ENCODE measurements around the gene TP53I3. TPM values are rescaled to one million over a fixed set of nuclear protein-coding genes. Genes with fewer than 3 reads are reported as not detected.

Gene TP53I3
- total RNA-seq, 1 experiment from 2014 or later, result 20.1 TPM

- TF ChIP-seq RAD21 (IDR thresholded peaks at IDR 0.05; ENCODE audit: low read depth) (no peak), ELF1 (IDR thresholded peaks at IDR 0.05; ENCODE audit: borderline replicate concordance, low read depth) (no peak), CBX3 (IDR thresholded peaks at IDR 0.05; ENCODE audit: low read depth) (no peak), SP1 (IDR thresholded peaks at IDR 0.05; ENCODE audit: low read depth) (peak; percentile 48; the same call in 1 of the 2 replicates), SRF (IDR thresholded peaks at IDR 0.05; ENCODE audit: low read depth) (no peak), TCF7L2 (IDR thresholded peaks at IDR 0.05; ENCODE audit: borderline replicate concordance, extremely low read depth, insufficient read depth, insufficient read length) (peak; percentile 29), POLR2A (IDR thresholded peaks at IDR 0.05; ENCODE audit: borderline replicate concordance, extremely low read depth, insufficient read depth, insufficient read length) (peak; percentile 59), POLR2AphosphoS5 (IDR thresholded peaks at IDR 0.05; ENCODE audit: low read depth, low read length) (peak; percentile 81), EZH2phosphoT487 (IDR thresholded peaks at IDR 0.05; ENCODE audit: borderline replicate concordance) (no peak), ZFX (IDR thresholded peaks at IDR 0.05) (peak; percentile 99), YY1 (IDR thresholded peaks at IDR 0.05; ENCODE audit: extremely low read depth, insufficient replicate concordance, low read depth, low read length) (peak; percentile 6), EGR1 (IDR thresholded peaks at IDR 0.05; ENCODE audit: low read depth) (no peak), MAX (IDR thresholded peaks at IDR 0.05) (peak; percentile 80)
Observed at GRCh38 chr2:24123195-24123921, 38.7 kb upstream of the TP53I3 start, which contains the start of the genes FAM228B and PFN4 (continued).

- peak overlapping the region; percentile 76 for H3K27ac ChIP-seq (ENCODE audit: low read depth, low read length)
- CTCF ChIA-PET, result no interaction called here
- no peak for ATAC-seq
- TF ChIP-seq JUND (IDR thresholded peaks at IDR 0.05) (no peak), EGR1 (IDR thresholded peaks at IDR 0.05; ENCODE audit: low read depth) (no peak), FOSL1 (IDR thresholded peaks at IDR 0.05; ENCODE audit: low read depth) (no peak), YY1 (IDR thresholded peaks at IDR 0.05; ENCODE audit: extremely low read depth, insufficient replicate concordance, low read depth, low read length) (no peak), ELF1 (IDR thresholded peaks at IDR 0.05; ENCODE audit: borderline replicate concordance, low read depth) (no peak), REST (IDR thresholded peaks at IDR 0.05; ENCODE audit: low read depth) (no peak), POLR2AphosphoS5 (IDR thresholded peaks at IDR 0.05; ENCODE audit: low read depth, low read length) (no peak), EZH2 (IDR thresholded peaks at IDR 0.05) (no peak), POLR2A (IDR thresholded peaks at IDR 0.05; ENCODE audit: borderline replicate concordance, extremely low read depth, insufficient read depth, insufficient read length) (no peak), CBX3 (IDR thresholded peaks at IDR 0.05; ENCODE audit: low read depth) (no peak), SP1 (IDR thresholded peaks at IDR 0.05; ENCODE audit: low read depth) (no peak)
Observed at GRCh38 chr2:24122366-24123194, 37.9 kb upstream of the TP53I3 start.

More at GRCh38 chr2:24122366-24123194, 37.9 kb upstream of the TP53I3 start:
- H3K9ac ChIP-seq (ENCODE audit: low read length), result peak overlapping the region; percentile 71
- intact Hi-C loops (cut with micrococcal nuclease), result loop anchor here (2.0 kb wide), 2 partner anchors 38 to 74 kb away; partner anchors contain the start of genes FKBP1B and TP53I3
- H3K4me2 ChIP-seq (ENCODE audit: low read length), result peak overlapping the region; percentile 90
- H3K36me3 ChIP-seq (ENCODE audit: control insufficient read depth in 1 of 2, insufficient read depth in 2 of 2, low read length in 2 of 2), result no peaks in the 10 kb centered on the region
- peak overlapping the region; percentile 71 for H2AFZ ChIP-seq (ENCODE audit: low read depth, low read length, poor library complexity, severe bottlenecking)
- DNase-seq (ENCODE audit: low read depth, low spot score), result no peak
- RAD21 ChIA-PET (ENCODE audit: low non-redundant PET in 1 of 2, low total read pairs in 2 of 2, uncharacterized antibody in 2 of 2, unreplicated experiment in 2 of 2), result no interaction called here
- peak overlapping the region; percentile 75 to 76 for H3K4me3 ChIP-seq (replicated peaks in 1 of 2; ENCODE audit: low read depth in 1 of 2, low read length in 2 of 2)
- no peaks in the 10 kb centered on the region for H3K27me3 ChIP-seq (ENCODE audit: insufficient read depth, low read length)
- H3K9me2 ChIP-seq (ENCODE audit: insufficient read depth), result no peaks in the 10 kb centered on the region
- POLR2A ChIA-PET, result interaction anchor here (1.2 kb wide), 1 partner anchor 39 kb away, joined by 3 read pairs; no protein-coding TSS in a partner anchor
- H3K9me3 ChIP-seq (ENCODE audit: control insufficient read depth in 1 of 2, insufficient read depth in 1 of 2, low read depth in 1 of 2, low read length in 2 of 2), result no peaks in the 10 kb centered on the region
- H4K20me1 ChIP-seq (ENCODE audit: insufficient read depth), result no peaks in the 10 kb centered on the region
- H3K79me2 ChIP-seq (ENCODE audit: insufficient read depth, low read length), result no peaks in the 10 kb centered on the region
- peaks cover 7 to 15% of the 10 kb centered on the region in 2 experiments; a peak in 3 of 4 replicates for H3K4me1 ChIP-seq (ENCODE audit: control insufficient read depth in 1 of 2, insufficient read depth in 2 of 2, low read length in 2 of 2)
- TSS peak; percentile 91 for BruUV-seq (replicated peaks)
